Epithelial cell of esophagus (primary cell): Measurements from ENCODE around the gene FRAT1.

Experiments used
- DNase-seq: peaks from one replicate; pipeline ENCODE4 v3.0.0; 2010; ENCODE audit warnings: low read depth
- H3K4me3 ChIP-seq: 2 replicates; pipeline ENCODE4 v1.5.1; 2011; ENCODE audit warnings: mild to moderate bottlenecking, low read length, control low read depth
- TF ChIP-seq, protein P1 (sequence below): IDR thresholded peaks from 2 replicates; pipeline ENCODE4 v1.5.1; 2011; ENCODE audit warnings: low read depth, mild to moderate bottlenecking, low read length, control low read depth, inconsistent platforms; ENCODE audit not compliant: insufficient read depth; ENCODE audit errors: missing control alignments

The FRAT1 gene, protein sequence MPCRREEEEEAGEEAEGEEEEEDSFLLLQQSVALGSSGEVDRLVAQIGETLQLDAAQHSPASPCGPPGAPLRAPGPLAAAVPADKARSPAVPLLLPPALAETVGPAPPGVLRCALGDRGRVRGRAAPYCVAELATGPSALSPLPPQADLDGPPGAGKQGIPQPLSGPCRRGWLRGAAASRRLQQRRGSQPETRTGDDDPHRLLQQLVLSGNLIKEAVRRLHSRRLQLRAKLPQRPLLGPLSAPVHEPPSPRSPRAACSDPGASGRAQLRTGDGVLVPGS

DNA sequence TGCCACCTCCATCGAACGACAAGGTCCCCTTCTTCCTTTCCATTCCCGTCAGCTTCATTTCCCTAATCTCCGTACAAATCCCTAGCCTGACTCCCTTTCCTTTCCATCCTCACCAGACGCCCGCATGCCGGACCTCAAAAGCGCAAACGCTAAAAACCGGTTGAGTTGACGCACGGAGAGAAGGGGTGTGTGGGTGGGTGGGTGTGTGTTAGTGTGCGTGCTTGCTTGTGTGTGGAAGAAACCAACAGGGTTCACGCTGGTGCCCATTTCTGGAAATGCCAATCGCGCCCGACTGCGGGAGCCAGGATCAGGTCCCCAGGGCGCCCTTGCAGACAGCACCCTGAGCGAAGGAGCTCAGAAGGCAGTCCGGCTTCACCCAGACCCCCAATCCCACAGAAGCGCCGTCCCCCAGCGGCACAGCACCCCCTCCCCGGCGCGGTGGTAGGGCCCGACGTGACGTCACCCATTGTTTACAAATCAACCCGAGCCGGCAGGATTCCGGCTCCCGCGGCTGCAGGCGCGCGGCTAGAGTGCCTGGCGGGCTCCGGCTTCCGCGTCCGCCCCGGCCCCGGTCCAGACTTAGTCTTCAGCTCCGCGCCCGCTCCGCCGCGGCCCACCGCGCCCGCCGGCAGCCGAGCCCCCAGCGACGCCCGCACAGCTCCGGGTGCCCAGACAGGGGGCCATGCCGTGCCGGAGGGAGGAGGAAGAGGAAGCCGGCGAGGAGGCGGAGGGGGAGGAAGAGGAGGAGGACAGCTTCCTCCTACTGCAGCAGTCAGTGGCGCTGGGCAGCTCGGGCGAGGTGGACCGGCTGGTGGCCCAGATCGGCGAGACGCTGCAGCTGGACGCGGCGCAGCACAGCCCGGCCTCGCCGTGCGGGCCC, at the start of gene FRAT1:
FRAT1 (plus strand) TSS at position 500 of the 880 bp plus-strand sequence; CDS start at position 683, 183 bp downstream.
- peak; percentile 92 for DNase-seq
- TF ChIP-seq, protein P1, sequence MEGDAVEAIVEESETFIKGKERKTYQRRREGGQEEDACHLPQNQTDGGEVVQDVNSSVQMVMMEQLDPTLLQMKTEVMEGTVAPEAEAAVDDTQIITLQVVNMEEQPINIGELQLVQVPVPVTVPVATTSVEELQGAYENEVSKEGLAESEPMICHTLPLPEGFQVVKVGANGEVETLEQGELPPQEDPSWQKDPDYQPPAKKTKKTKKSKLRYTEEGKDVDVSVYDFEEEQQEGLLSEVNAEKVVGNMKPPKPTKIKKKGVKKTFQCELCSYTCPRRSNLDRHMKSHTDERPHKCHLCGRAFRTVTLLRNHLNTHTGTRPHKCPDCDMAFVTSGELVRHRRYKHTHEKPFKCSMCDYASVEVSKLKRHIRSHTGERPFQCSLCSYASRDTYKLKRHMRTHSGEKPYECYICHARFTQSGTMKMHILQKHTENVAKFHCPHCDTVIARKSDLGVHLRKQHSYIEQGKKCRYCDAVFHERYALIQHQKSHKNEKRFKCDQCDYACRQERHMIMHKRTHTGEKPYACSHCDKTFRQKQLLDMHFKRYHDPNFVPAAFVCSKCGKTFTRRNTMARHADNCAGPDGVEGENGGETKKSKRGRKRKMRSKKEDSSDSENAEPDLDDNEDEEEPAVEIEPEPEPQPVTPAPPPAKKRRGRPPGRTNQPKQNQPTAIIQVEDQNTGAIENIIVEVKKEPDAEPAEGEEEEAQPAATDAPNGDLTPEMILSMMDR: no peak
- peak within 1 kb of the TSS; percentile 69 for H3K4me3 ChIP-seq

DNA sequence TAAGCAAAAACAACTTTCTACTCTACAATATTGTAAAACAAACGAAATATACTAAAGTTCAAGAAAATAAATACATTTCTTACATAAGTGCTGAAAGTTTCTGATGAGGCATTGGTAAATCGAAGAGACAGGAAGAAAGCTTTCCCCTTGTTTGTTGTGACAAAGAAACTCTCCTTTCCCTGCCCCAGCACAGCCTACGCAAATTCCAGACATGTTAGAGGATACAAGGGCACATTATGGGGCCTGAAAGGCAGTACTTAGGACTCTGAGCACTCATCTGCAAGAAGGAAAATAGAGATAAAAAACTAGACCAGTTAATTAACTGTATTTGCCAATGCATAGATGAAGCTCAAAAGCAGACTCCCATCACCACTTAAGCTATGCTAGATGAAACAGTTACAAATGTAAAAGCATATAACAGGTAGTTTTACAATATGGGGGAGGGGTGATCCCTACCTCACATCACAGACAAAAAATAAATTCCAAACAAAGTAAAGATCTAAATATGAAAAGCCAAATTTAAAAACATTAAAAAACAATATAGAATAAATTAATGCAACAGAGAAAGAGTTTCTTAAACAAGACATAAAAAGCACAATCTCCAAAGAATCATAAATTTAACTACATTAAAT, 48.4 kb upstream of the FRAT1 start:
- H3K4me3 ChIP-seq: no peak overlapping the region
- DNase-seq: peak; percentile 75
- TF ChIP-seq, protein P1: no peak

DNA sequence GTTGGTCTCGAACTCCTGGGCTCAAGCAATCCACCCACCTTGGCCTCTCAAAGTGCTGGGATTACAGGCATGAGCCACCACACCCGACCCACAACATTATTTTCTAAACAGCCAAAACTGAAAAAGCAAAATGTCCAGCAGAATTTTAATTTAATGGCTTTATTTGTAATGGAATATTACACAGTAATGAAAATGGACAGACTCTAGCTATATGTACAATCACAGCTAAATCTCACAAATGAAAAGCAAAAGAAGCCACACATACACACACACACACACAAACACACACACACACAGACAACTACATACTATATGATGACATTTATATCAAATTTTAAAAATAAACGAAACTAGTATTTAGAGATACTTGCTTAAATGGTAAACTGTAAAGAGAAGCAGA, 45.4 kb upstream of the FRAT1 start:
- TF ChIP-seq, protein P1: no peak
- DNase-seq: no peak
- no peak overlapping the region for H3K4me3 ChIP-seq

DNA sequence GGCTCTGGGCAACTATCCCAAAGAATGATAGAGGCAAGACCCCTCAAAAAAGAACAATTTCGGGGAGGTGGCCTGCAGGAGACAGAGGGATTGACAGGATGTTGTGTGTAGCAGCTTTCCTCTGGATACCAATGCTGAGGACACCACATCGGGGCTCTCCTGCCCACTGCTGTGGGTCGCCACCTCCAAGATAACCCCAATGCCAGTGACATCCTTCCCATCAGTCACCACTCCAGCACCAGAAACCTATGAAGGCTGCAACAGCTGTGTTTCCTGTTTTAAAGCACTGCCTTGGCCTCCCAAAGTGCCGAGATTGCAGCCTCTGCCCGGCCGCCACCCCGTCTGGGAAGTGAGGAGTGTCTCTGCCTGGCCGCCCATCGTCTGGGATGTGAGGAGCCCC, 44.2 kb upstream of the FRAT1 start:
- TF ChIP-seq, protein P1: no peak
- H3K4me3 ChIP-seq: no peak overlapping the region
- no peak for DNase-seq

DNA sequence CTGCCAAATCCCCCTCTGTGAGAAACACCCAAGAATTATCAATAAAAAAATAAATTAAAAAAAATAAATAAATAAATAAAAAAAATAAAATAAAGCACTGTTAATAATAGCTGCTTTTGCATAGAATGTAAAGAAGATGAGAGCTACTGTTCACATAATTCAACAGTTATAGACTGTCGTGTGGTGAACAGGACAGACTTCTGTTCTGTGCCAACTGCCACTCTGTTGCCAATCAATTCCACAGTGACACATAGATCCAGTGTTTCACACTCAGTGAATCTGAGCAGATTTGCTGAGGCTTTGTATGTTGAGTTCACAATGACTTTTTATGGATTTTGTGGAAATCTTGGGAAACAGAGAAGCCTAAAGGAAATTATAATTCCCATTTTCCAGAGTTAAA, 41.5 kb upstream of the FRAT1 start:
- DNase-seq: no peak
- TF ChIP-seq, protein P1: no peak
- no peak overlapping the region for H3K4me3 ChIP-seq

DNA sequence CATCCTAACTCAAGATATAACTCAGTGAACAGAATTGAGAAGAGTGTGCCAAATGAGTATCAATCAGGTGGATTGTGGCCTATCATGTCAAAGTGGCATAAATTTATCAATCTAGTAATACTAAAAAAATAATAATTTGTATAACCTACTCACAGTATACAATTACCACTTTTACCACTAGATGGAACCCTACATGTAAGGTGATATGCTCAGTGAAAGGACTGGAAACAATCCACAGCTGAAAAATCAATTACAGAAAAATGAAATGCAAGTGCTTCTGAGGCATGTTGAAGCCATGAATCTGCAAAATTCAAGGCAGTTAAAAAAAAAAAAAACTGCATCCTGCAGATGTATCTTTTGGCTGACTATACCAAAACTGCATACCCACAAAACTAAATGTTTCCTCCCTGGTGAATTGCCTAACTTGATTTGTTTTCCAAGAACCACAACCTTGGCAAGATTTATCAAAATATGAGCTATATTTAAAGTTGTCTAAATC, 40.5 kb upstream of the FRAT1 start:
- peak; percentile 75 for DNase-seq
- TF ChIP-seq, protein P1: peak; percentile 54
- H3K4me3 ChIP-seq: no peak overlapping the region
